ENCODE measurements around the gene BSDC1. TPM values are rescaled to one million over a fixed set of nuclear protein-coding genes. Genes with fewer than 3 reads are reported as not detected.

The BSDC1 gene
- total RNA-seq, 1 donor from 2014 or later, result 71.9 TPM

DNA sequence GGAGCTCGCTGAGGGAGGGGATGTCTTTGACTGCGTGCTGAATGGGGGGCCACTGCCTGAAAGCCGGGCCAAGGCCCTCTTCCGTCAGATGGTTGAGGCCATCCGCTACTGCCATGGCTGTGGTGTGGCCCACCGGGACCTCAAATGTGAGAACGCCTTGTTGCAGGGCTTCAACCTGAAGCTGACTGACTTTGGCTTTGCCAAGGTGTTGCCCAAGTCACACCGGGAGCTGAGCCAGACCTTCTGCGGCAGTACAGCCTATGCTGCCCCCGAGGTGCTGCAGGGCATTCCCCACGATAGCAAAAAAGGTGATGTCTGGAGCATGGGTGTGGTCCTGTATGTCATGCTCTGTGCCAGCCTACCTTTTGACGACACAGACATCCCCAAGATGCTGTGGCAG lies 30.5 kb downstream of the BSDC1 start:
- Histone ChIP-seq H3K27me3 (ENCODE audit: insufficient read depth, low read length) (no peaks in the 10 kb centered on the region), H3K36me3 (ENCODE audit: insufficient read depth, low read length) (peaks cover 19% of the 10 kb centered on the region)
- peaks cover 24% of the 10 kb centered on the region for H3K36me3 Mint-ChIP-seq (ENCODE audit: low read depth, unreplicated experiment)

DNA sequence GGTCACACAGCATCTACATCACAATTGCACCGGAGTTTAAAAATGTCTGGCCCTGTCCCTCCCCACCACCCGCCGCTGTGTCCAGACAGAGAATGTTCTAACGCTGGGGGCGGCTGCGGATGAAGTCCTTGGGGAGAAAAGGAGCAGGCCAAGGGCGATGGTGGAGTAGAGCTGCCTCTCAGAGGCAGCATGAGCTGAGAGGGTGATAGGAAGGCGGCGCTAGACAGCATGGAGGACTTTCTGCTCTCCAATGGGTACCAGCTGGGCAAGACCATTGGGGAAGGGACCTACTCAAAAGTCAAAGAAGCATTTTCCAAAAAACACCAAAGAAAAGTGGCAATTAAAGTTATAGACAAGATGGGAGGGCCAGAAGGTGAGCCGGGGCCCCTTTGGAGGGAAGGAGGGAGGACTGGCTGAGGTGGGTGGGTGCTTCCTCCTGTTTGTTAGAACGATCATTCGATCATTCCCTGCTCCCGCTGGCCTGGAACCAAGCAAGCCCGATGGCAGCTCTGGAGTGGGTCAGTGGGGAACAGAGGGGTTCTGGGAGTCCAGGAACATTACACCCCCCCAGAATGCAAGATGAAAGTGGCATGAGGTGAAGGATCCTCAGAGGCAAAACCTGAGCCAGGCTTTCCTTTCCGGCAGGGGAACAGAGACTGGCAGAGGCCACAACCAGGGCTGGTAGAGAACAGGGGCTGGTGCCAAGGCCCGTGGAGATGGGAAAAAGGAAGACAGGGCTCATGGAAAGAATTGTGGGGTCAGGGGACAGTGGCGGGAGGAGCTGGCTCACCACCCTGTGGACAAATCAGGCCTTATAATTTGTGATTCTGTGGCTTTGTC lies 31.5 kb downstream of the BSDC1 start, which contains the start of the genes FAM229A and TSSK3:
FAM229A (minus strand) TSS at position 12 of the 840 bp plus-strand sequence. CDS start 394 bp downstream, outside the sequence.
TSSK3 (plus strand) TSS at position 66 of the 840 bp plus-strand sequence; CDS start at position 229, 163 bp downstream.
- peaks cover 11% of the 10 kb centered on the region for H3K4me1 ChIP-seq (ENCODE audit: insufficient read depth, low read length)
- H3K4me3 ChIP-seq (ENCODE audit: insufficient read depth, low read depth, low read length), result peak within 1 kb of the TSS; percentile 51
- no peaks in the 10 kb centered on the region for H3K9me3 Mint-ChIP-seq (ENCODE audit: unreplicated experiment)
- TF ChIP-seq, protein P1, sequence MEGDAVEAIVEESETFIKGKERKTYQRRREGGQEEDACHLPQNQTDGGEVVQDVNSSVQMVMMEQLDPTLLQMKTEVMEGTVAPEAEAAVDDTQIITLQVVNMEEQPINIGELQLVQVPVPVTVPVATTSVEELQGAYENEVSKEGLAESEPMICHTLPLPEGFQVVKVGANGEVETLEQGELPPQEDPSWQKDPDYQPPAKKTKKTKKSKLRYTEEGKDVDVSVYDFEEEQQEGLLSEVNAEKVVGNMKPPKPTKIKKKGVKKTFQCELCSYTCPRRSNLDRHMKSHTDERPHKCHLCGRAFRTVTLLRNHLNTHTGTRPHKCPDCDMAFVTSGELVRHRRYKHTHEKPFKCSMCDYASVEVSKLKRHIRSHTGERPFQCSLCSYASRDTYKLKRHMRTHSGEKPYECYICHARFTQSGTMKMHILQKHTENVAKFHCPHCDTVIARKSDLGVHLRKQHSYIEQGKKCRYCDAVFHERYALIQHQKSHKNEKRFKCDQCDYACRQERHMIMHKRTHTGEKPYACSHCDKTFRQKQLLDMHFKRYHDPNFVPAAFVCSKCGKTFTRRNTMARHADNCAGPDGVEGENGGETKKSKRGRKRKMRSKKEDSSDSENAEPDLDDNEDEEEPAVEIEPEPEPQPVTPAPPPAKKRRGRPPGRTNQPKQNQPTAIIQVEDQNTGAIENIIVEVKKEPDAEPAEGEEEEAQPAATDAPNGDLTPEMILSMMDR (IDR thresholded peaks at IDR 0.05; ENCODE audit: insufficient read depth, low read depth, low read length), result no peak
- TF ChIP-seq EZH2 (IDR thresholded peaks at IDR 0.05; ENCODE audit: insufficient read depth, low read length), result no peak
- H3K9me3 ChIP-seq (ENCODE audit: insufficient read depth, low read depth, low read length), result no peaks in the 10 kb centered on the region
- DNase-seq (ENCODE audit: low read depth) (no peak), FAIRE-seq (no peak)
- H3K79me2 ChIP-seq (ENCODE audit: insufficient read depth, low read length), result no peaks in the 10 kb centered on the region
- peaks cover 9% of the 10 kb centered on the region for H4K20me1 ChIP-seq (ENCODE audit: insufficient read depth, low read length)
- H3K36me3 ChIP-seq (ENCODE audit: insufficient read depth, low read length), result peaks cover 13% of the 10 kb centered on the region
- H3K27ac Mint-ChIP-seq (ENCODE audit: unreplicated experiment), result peak within 1 kb of the TSS; percentile 12
- H2AFZ ChIP-seq (ENCODE audit: low read depth, low read length), result no peak within 1 kb of the TSS
- peak within 1 kb of the TSS; percentile 65 for H3K9ac ChIP-seq (ENCODE audit: low read length)
- peaks cover 4% of the 10 kb centered on the region for H3K4me1 Mint-ChIP-seq (ENCODE audit: low read depth, unreplicated experiment)
- H3K4me3 Mint-ChIP-seq (ENCODE audit: unreplicated experiment), result peak within 1 kb of the TSS; percentile 71
- no peak within 1 kb of the TSS for H3K27ac ChIP-seq (ENCODE audit: low read depth, low read length)
- peak within 1 kb of the TSS; percentile 89 for H3K4me2 ChIP-seq (ENCODE audit: low read length)
- H3K27me3 Mint-ChIP-seq (ENCODE audit: low read depth, unreplicated experiment), result no peaks in the 10 kb centered on the region
- H3K27me3 ChIP-seq (ENCODE audit: insufficient read depth, low read length), result no peaks in the 10 kb centered on the region
- peaks cover 20% of the 10 kb centered on the region for H3K36me3 Mint-ChIP-seq (ENCODE audit: low read depth, unreplicated experiment)

More for the DNA sequence above, 30.5 kb downstream of the BSDC1 start:
- no peak overlapping the region for H3K4me2 ChIP-seq (ENCODE audit: low read length)
- H3K79me2 ChIP-seq (ENCODE audit: insufficient read depth, low read length), result no peaks in the 10 kb centered on the region
- peaks cover 4% of the 10 kb centered on the region for H3K4me1 Mint-ChIP-seq (ENCODE audit: low read depth, unreplicated experiment)
- FAIRE-seq, result no peak
- DNase-seq (ENCODE audit: low read depth), result no peak
- peaks cover 11% of the 10 kb centered on the region for H3K4me1 ChIP-seq (ENCODE audit: insufficient read depth, low read length)
- no peak overlapping the region for H3K27ac Mint-ChIP-seq (ENCODE audit: unreplicated experiment)
- no peak overlapping the region for H3K27ac ChIP-seq (ENCODE audit: low read depth, low read length)
- no peak overlapping the region for H2AFZ ChIP-seq (ENCODE audit: low read depth, low read length)
- no peak overlapping the region for H3K4me3 ChIP-seq (ENCODE audit: insufficient read depth, low read depth, low read length)
- no peaks in the 10 kb centered on the region for H3K27me3 Mint-ChIP-seq (ENCODE audit: low read depth, unreplicated experiment)
- TF ChIP-seq, protein P1 (IDR thresholded peaks at IDR 0.05; ENCODE audit: insufficient read depth, low read depth, low read length), result no peak
- TF ChIP-seq EZH2 (IDR thresholded peaks at IDR 0.05; ENCODE audit: insufficient read depth, low read length), result no peak
- H4K20me1 ChIP-seq (ENCODE audit: insufficient read depth, low read length), result peaks cover 5% of the 10 kb centered on the region
- no peak overlapping the region for H3K4me3 Mint-ChIP-seq (ENCODE audit: unreplicated experiment)
- no peak overlapping the region for H3K9ac ChIP-seq (ENCODE audit: low read length)
- no peaks in the 10 kb centered on the region for H3K9me3 Mint-ChIP-seq (ENCODE audit: unreplicated experiment)
- no peaks in the 10 kb centered on the region for H3K9me3 ChIP-seq (ENCODE audit: insufficient read depth, low read depth, low read length)
